Stimulated activated CD8-positive, alpha-beta memory T cell treated with anti-CD3 and anti-CD28 coated beads, Interleukin-4, amount 100 ng/mL, for 48 hours (primary cell): Measurements from ENCODE around the gene TTLL1.
"Not testable (repeated sequence)": the region's sequence is repeated elsewhere in the genome, so short reads cannot be mapped to it uniquely, and the experiment has no call there.

Experiments used
- DNase-seq: peaks from one replicate; pipeline ENCODE4 v3.0.0-alpha.2; 2020

Gene TTLL1

DNA sequence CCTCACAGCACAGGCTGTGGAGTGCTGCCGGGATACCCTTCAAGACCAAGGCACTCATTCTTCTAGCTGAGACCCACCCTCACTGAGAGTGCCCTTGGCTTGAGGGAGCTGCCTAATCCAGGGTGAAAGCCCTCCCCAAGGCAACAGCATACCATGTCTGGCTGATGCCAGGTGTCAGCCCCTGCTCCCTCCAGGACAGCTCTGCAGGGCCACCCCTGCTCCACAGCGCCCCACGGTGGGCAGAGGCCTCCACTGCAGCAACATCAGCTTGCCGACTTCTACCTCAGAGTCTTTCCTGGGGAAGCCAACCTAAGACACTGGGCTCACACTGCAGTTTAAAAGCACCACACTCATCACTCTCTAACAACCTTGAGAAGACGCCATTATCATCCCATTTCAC is 29.0 kb downstream of the TTLL1 start:
- peak; percentile 82 for DNase-seq

DNA sequence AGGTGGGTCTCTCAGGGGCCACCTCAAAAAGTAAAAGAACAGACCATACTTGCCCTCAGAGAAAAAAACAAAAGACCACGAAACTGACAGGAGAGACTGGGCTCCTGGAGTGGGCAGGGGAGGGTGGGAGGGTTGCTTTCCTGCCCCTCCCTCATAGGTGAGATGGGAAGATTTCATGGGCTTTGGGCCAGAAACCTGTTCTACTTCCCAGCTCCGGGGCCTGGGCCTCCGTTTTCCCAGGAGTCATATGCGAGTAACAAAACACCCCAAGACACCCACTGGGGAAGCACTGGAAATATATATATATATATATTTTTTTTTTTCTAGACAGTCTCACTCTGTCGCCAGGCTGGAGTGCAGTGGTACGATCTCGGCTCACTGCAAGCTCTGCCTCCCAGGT is 31.6 kb downstream of the TTLL1 start:
- DNase-seq = no peak

DNA sequence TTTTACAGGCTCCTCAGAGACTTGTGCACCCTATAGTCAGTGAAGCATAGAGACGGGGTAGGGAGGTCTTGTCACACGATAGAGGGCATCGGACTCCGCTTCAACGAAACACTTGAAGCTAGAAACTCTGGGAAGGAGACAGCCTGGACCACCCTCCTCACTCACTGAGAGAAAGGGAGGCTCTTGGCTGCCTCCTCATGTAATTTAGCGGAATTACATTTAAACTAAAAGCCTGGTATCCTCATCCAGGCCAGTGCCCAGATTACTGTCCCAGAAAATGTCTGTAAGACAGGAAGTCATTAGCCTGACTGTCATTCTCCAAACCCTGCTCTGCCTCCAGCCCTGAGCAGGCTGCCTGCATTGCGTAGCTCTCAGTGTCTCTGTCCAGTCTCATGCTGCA is 36.0 kb downstream of the TTLL1 start:
- no peak for DNase-seq

DNA sequence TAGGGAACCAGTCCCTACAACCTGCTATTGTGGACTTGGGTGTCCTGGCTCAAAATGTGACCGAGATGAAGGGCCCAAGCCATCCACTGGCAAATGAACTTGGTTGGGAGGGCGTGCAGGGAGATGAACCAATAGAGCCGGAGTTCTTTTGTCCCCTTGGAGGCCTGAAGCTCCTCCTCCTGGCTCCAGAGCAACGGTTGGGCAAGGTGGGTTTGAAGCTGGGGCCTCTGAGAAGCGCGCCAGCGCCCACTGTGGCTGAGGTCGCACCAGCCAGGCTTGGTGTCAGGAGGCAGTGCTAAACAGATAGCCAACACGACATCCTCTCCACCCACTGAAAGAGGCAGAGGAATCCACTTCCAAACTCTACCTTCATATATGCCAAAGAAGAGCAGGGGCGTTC is 38.2 kb downstream of the TTLL1 start:
- DNase-seq = no peak

DNA sequence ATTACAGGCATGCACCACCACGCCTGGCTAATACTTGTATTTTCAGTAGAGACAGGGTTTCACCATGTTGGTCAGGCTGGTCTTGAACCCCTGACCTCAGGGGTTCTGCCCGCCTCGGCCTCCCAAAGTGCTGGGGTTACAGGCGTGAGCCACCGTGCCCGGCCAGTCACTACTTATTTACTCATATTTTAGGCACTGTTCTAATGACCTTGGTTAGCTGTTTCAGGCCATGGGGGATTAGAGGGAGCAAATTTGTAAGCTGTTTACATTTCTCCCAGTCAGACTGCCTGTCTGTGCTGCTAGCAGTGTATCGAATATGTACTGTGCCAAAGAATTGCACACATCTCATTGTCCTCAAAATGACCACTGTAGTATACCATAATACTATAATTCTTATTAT is 41.6 kb downstream of the TTLL1 start:
- no peak for DNase-seq

DNA sequence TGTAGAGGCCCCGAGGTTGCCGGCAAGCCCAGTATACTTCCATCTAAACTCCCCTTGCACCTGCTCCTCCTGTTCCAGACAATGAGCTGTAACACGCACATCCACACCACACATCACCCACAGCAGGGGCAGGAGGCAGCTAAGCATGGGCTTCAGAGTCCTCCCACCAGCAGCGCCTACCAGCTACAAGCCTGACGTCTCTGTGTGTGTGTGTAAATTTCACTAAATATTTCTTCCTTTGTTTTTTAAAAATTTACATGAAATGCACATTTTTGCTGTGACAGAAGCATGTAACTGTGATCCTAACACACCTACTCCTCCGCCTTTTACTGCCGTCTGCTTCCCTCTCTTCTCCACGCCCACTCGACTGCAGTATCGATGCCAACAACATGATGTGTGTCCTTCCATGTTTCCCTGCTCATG is 44.9 kb downstream of the TTLL1 start:
- DNase-seq = no peak

DNA sequence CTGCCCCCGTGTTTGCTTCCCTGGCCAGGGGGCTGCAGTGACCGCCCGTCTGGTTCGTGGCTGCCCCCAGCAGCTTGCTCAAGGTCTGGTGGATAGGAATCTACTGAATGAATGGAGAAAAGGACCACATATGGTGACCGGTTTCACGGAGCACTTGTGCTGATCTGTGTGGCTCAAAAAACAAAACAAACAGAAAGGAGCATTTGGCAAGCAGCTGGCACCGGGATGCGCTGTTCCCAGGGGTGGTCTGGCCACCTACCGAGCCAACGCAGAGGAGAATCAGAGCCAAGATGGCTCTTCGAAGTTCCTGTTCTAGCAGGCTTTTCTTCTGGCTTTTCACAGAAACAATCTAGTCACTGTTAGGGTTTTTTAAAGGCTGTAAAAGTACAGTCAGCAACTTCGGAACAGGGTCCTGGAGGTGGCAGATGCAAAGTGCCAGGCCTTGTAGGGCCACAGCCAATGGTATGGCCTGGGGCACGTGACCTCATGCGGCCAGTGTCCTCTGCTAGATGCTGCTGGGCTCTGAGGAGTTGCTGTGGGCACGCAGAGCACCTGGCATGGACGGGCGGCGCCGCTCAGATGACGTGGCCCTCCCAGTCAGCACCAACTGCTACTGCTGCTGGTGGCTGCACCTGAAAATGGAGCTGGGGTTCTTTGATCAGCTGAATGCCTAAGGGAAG is 47.0 kb downstream of the TTLL1 start:
- DNase-seq = no peak

DNA sequence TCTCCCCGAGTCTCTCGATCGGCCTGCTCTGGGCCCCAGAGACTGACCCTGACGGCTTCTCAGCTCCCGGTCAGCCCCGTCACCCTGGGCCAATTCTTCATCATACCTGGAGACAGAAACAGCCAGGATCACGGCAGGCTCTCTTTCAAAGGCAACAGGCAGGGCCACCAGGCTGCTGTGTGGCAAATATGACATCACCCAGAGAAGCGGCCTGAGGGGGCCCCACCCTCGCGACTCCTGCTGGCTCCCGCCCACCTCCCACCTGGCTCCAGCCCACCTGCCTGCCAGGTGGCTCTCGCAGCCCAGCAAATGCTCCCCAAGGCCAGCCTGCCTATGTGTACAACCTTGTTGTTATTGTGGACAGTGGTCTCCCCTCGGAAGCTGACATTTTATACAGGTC is 49.4 kb downstream of the TTLL1 start:
- DNase-seq = no peak

DNA sequence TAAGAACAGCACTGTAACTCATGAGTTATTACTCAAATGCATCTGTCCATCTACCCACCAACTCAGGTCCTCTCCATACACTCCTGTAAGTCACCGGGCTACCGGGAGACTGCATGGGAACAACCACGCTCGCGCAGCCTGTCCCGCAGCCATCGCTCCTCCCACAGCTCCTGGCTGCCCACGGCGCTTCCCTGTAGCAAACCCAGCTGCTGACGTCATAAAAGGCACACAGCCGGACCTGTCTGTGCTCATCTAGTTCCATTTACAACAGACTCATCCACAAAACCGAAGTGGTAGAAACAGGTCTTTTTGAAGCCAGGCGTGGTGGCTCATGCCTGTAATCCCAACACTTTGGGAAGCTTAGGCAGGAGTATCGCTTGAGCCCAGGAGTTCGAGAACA is 50.9 kb downstream of the TTLL1 start:
- DNase-seq = no peak

DNA sequence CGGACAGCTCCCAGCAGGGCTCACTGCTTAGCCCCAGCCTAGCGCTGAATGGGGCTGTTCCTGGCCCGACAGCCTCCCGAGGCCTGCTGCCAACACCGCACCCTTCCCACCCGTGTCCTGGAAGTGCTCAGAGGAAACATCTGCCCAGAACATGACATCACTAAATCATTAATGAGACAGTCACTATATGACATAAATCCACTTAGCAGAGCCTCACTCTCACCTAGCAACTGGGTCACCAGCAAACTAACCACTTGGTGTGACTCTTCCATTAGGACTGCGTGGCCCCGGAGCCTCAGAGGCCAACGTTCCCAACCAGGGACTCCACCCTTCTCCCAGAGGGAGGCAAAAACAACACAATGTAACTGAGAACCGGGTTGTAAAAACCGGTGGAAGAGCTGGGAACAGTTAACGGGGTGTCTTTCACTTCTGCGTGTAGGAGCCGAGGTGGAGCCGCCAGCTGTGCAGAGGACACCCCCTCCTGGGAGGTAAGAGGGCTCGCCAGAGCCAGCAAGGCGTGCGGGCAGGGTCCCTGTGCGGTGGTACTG is 52.8 kb downstream of the TTLL1 start:
- no peak for DNase-seq

DNA sequence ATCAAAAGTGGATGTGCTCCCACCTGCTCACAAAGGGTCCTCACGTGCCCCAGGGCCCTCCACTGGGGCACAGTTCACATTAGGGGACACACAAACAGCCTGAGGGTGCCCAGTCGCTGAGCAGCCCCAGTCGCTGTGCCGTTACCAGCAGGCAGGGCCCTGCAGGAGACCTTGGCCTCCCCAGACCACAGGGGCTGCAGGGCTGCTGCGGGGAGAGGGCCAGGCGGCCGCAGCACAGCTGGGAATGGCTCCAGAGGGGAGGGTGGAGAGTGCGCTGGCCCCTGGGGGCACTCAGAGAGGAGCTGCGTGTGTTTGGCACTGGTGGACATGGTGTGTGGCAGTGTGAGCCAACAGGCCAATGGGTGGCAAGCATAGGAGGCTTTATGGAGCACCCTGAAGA is 53.9 kb downstream of the TTLL1 start:
- DNase-seq = no peak

DNA sequence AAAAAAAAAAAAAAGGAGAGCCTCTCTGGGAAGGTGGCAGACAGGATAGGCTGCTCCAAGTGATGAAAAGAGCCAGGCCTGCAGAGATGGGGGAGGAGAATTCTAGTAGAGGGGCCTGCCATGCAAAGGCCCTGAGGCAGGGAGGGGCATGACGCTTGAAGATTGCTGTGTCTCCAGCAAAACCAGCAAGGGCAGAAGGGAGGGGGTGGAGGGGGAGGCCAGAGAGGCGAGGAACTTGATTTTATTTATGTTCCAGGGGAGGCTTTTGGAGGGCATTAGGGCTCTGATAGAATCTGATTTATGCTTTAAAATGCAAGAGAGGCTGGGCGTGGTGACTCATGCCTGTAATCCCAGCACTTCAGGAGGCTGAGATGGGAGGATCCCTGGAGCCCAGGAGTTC is 57.6 kb downstream of the TTLL1 start:
- no peak for DNase-seq

DNA sequence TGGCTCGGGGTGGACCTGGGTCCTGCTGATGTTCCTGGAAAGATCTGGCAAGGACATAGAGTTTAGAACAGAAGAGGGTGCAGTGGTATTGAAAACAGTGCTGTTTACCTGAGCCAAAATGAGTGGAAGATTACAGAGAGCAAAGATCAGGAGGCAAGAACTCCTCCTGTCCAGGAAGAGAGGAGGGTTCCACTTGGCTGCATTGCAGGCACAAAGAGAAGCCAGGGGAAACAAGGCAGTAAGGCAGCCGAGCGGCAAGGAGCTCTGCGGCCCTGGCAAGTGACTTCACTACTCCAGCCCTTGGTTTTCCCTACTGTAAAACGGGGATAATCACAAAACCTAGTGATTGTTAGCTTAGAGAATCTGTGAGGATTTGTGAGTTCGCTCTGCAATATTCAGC is 70.6 kb downstream of the TTLL1 start:
- no peak for DNase-seq

DNA sequence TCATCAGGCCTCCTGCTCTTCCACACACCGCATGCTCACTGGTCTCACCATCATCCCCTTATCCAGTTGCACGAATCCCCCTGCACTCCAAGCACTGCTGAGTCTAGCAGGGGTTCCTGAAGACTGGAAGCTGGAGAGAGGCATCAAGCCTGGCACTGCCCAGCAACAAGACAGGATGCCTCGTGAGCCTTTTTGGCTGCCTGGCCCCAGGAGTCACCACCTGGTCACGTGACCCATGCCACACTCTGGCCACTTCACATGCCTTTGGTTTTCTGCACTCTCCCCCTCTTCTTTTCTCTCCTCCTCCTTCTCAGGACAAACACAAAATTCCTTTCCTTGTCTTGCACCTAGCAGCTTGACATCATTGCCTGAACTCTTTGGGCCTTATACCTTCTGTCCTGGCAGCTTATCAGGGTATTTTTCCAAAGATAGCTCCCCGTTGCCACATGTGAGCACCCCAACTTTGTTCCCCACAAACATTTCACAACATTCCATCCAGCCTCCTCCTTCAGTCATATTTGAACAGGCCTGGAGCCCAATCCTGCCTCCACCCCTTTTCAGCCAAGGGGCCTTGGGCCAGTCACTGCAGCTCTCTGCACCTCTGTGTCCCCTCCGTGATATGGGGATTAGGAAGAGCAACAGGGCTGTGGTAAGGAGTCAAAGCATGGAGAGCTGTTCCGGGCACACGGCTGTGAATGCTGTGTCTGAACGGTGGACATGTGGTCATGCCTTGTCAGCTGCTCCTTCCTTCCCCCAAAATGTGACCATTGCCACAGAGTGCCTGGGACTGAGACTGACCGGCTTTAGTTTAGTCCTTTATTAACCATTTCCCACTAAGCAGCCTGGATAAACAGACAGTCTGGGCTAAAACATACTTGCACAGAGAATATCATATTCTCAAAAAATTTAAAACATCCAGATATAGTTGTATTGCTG is 71.4 kb downstream of the TTLL1 start:
- DNase-seq = no peak

DNA sequence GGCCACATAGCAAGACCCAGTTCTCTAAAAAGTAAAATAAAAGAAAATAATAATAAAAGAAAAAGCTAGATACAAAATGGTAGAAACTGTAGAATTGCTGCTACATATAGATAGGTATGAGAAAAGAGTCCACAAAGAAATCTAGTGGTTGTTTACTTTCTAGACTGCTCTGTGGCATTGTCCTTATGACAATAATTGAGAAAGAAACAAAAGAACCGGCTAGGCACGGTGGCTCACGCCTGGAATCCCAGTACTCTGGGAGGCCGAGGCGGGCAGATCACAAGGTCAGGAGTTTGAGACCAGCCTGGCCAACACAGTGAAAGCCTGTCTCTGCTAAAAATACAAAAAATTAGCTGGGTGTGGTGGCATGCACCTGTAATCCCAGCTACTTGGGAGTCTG is 73.0 kb downstream of the TTLL1 start:
- DNase-seq = not testable (repeated sequence)

DNA sequence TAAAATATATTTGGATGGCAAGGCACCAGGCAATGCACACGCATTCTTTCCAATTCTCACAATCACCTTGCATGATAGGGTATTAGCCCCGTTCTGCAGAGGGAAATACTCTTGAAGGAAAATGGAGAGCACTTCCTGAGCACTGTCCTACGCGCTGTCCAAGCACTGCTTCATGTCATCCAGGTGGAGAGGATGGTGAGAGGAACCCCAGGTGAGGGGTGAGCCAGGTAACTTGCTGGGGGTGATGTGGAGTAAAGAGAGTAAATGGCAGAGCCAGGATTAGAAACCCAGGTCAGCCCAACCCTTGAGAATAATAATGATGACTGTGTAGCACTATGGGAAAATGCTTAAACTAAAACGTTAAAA is 73.5 kb downstream of the TTLL1 start:
- DNase-seq = no peak

DNA sequence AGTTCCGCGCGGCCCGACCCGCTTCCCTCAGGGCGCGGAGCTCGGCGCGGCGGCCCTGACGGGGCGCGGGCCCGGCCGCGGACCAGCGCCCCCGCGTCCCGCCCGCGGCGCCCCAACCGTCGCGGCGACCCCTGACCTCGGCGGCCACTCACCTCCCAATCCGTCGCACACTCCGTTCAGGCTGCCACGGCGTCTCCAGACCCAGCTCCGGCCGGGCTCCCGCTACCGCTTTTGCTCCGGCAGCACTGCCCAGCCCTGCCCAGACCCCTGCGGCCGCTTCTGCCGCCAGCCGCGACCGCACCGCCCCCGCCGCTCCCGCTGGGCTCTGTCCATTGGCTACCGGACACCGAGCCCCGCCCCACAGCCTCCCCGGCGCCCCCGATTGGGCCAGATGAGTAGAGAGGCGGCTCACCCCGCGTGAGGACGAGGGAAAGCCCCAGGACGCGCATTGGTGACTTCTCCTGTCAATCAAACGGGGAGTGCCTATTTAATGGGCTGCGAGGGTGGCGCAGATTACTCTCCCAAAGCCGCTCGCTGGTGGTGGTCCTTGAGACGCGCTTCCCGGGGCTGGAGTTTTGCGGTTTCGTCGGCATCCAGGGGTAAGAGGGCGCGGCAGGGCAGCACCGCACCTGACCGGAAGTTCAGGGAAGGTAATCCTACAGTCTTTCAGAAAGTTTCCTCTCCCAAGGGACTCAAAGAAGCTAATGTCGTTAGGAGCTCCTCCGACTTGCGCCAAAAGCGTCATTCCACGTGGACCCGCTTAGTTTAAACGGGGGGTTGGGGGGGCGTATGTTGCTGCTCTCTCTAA is 74.1 kb downstream of the TTLL1 start, which contains the start of gene PACSIN2:
TSS of gene PACSIN2 (minus strand) at position 281 of the 808 bp plus-strand sequence. CDS start 103,069 bp downstream, outside the sequence.
- peak; percentile 99 for DNase-seq

DNA sequence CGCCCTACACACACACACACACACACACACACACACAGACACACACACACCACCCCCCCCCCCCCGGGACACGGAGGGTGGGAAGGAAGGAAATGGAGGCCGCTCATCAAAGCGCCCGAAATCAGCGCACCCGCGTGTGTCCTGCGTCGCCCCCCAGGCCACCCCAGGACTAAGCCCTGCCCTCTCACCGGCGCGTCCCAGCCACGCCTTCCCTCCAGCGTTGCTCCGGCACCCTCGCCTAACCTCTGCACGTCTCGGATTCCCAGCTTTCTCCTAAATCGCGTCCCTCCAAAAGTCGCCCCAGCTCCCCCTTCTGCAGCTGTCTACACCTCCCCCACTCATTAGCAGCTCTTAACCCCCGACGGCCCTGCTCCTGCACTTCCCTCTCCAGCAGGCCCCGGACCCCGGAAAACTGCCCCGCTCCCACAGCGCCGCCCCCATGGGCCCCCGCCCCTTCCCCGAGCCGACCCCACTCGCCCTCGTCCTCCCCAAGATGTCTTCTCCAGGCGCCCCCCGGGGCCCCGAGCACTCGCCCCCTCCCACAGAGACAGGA is 74.8 kb downstream of the TTLL1 start:
- DNase-seq = peak; percentile 54

DNA sequence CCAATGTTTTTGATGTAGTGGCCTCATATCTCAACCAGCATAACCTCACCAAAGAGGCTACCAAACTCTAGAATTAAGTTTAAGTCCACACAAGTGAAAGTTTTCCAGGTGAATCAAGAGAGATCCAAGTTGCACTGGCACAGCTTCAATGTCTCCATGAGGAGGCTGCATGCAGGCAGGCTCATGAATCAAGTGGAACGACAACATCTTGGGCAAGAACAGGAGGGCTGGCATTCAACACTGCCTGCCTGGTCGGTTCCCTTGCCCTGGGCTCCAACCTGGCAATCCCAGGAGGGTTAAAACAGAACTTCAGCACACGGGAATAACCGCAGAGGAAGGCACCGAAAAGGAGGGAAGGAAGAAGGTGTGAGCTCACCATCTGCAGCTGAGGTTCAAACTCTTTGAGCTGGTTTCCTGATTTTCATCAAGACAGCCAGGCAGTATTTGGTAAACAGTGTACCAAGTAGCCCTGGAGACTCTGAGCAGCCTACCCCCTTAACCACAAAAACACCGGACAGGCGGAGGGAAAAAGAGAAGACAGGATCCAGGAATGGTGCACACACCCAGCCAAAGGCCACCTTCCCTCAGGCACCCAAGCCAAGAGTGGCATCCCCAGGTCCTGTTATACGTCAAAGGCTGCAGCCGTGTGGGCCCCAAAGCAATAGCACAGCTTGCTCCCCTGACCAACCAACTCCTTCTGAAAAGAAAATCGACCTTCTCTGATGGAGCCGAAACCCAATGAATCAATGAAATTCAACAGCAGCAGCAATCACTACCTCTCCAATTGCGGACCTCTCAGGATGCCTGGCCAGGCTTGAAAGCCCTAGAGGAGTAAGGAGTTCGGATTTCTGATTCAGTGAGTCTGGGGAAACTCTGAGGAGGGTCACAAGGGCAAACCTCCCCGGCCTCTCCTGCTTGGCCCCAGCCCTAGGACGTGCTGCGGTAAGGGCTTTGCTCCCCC is 75.6 kb downstream of the TTLL1 start:
- DNase-seq = no peak

DNA sequence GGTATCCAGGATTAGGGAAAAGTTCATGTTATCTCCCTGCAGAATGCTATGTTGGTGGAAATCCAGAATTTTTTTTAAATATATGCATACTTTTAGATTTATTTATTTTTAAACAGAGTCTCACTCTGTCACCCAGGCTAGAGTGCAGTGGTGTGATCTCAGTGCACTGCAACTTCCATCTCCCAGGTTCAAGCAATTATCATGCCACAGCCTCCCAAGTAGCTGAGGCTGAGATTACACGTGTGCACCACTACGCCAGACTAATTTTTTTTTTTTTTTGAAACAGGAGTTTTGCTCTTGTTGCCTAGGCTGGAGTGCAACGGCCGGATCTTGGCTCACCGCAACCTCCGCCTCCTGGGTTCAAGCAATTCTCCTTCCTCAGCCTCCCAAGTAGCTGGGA is 76.8 kb downstream of the TTLL1 start:
- no peak for DNase-seq

DNA sequence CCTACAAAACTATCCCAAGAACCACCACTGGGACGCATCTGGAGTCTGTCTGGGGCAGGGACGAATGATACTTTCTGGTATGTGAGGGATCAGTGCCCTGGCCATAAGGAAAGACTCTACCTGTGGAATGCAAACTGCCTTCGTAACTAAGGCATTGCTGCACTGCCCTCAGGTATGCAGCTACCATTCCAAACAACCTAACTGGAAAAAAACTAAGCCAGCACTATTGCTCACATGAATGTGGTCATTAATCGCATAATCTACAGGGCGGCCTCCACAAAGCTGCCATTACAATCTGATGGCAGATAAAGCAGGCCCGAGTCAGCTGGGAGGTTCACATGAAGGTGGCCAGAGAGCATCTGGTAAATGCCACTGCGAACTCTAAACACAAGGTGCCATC is 78.1 kb downstream of the TTLL1 start:
- no peak for DNase-seq

DNA sequence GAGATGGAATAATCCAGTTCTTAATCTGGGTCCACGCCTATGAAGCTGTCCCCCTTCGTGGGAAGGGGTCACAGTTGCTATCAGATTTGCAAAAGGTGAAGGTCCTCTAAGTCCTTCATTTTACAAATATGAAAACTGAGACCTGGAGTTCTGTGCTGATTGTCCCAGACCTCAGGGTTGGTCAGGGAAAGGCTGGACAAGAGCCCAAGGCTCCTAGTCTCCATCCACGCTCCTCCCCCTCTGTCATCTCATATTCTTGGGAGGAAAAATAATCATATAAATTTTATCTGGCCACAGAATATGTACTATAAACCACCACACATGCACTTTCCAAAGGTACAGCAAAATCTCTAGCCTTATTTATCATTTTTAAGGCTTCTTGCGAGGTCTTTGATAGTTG is 79.7 kb downstream of the TTLL1 start:
- no peak for DNase-seq
